B cell (primary cell): ENCODE data around the gene FAM72D.
"Not testable (repeated sequence)": the region's sequence is repeated elsewhere in the genome, so short reads cannot be mapped to it uniquely, and the experiment has no call there.

Source experiments
- EZH2 ChIP-seq: IDR thresholded peaks from 2 replicates; pipeline ENCODE4 v1.6.1; 2012; ENCODE audit warnings: borderline replicate concordance, low read depth, mild to moderate bottlenecking, moderate library complexity, low read length; ENCODE audit not compliant: insufficient read depth, poor library complexity, severe bottlenecking
- TF ChIP-seq, protein P1 (sequence below): fragments of 200-600 bp; IDR thresholded peaks from one replicate; pipeline ENCODE4 v1.8.0; 2022; ENCODE audit warnings: antibody characterized with exemption, mild to moderate bottlenecking

DNA sequence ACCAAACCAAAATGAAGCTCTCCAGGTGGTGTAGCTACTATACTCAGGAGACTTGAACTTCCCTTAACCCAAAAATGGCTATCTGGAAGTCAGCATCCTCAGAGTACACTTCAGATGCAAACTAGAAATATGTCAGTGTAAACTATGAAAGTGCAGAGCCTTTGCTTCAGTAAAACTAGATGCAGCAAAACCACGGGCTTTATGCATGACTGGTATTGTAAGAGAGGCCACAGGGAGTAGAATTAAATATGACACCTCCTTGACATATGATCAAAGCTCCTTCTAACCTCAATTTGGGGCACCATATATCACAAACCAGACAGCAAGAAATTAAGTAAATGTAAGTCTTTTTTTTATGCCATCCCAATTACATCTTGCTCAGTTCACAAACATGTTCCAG is 48.2 kb upstream of the FAM72D start:
- TF ChIP-seq, protein P1, sequence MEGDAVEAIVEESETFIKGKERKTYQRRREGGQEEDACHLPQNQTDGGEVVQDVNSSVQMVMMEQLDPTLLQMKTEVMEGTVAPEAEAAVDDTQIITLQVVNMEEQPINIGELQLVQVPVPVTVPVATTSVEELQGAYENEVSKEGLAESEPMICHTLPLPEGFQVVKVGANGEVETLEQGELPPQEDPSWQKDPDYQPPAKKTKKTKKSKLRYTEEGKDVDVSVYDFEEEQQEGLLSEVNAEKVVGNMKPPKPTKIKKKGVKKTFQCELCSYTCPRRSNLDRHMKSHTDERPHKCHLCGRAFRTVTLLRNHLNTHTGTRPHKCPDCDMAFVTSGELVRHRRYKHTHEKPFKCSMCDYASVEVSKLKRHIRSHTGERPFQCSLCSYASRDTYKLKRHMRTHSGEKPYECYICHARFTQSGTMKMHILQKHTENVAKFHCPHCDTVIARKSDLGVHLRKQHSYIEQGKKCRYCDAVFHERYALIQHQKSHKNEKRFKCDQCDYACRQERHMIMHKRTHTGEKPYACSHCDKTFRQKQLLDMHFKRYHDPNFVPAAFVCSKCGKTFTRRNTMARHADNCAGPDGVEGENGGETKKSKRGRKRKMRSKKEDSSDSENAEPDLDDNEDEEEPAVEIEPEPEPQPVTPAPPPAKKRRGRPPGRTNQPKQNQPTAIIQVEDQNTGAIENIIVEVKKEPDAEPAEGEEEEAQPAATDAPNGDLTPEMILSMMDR = not testable (repeated sequence)
- TF ChIP-seq EZH2 = not testable (repeated sequence)
